Jurkat, Clone E6-1 (cell line): Measurements from ENCODE around the gene VSIG10L2.
"Not testable (repeated sequence)": the region's sequence is repeated elsewhere in the genome, so short reads cannot be mapped to it uniquely, and the experiment has no call there.

Experiments used
- DNase-seq: peaks from one replicate; pipeline ENCODE4 v3.0.0-alpha.2; 2011; ENCODE audit warnings: low read depth, low spot score
- H3K4me3 ChIP-seq: 2 replicates; pipeline ENCODE4 v1.5.1; 2011; ENCODE audit warnings: mild to moderate bottlenecking, low read length, control low read depth, moderate library complexity

Gene VSIG10L2

GRCh38 chr11:125956391-125957134 lies 10.7 kb downstream of the VSIG10L2 start:
- DNase-seq = no peak
- H3K4me3 ChIP-seq = no peak overlapping the region

GRCh38 chr11:125957618-125958332 lies 11.9 kb downstream of the VSIG10L2 start:
- H3K4me3 ChIP-seq = no peak overlapping the region
- no peak for DNase-seq

GRCh38 chr11:125958872-125959400 lies 13.1 kb downstream of the VSIG10L2 start:
- no peak overlapping the region for H3K4me3 ChIP-seq
- DNase-seq = no peak

GRCh38 chr11:125959511-125959910 lies 13.7 kb downstream of the VSIG10L2 start:
- no peak overlapping the region for H3K4me3 ChIP-seq
- no peak for DNase-seq

- DNase-seq = no peak
- no peak overlapping the region for H3K4me3 ChIP-seq
Measured at GRCh38 chr11:125959931-125960330, 14.1 kb downstream of the VSIG10L2 start.

- no peak for DNase-seq
- H3K4me3 ChIP-seq = no peak overlapping the region
Measured at GRCh38 chr11:125960771-125961170, 14.9 kb downstream of the VSIG10L2 start.

GRCh38 chr11:125967515-125967914 lies 21.7 kb downstream of the VSIG10L2 start:
- DNase-seq = no peak
- no peak overlapping the region for H3K4me3 ChIP-seq

- no peak overlapping the region for H3K4me3 ChIP-seq
- DNase-seq = no peak
Measured at GRCh38 chr11:125968354-125968753, 22.5 kb downstream of the VSIG10L2 start.

GRCh38 chr11:125971618-125972017 lies 25.8 kb downstream of the VSIG10L2 start:
- no peak for DNase-seq
- H3K4me3 ChIP-seq = no peak overlapping the region

GRCh38 chr11:125974284-125974683 lies 28.4 kb downstream of the VSIG10L2 start:
- no peak overlapping the region for H3K4me3 ChIP-seq
- DNase-seq = no peak

GRCh38 chr11:125975634-125976033 lies 29.8 kb downstream of the VSIG10L2 start:
- no peak for DNase-seq
- no peak overlapping the region for H3K4me3 ChIP-seq

GRCh38 chr11:125976156-125976555 lies 30.3 kb downstream of the VSIG10L2 start:
- H3K4me3 ChIP-seq = no peak overlapping the region
- no peak for DNase-seq

- DNase-seq = no peak
- H3K4me3 ChIP-seq = no peak overlapping the region
Measured at GRCh38 chr11:125977333-125977732, 31.5 kb downstream of the VSIG10L2 start.

GRCh38 chr11:125978181-125978716 lies 32.4 kb downstream of the VSIG10L2 start:
- no peak overlapping the region for H3K4me3 ChIP-seq
- no peak for DNase-seq

- DNase-seq = no peak
- H3K4me3 ChIP-seq = no peak overlapping the region
Measured at GRCh38 chr11:125978778-125979407, 33.0 kb downstream of the VSIG10L2 start.

GRCh38 chr11:125979511-125979910 lies 33.7 kb downstream of the VSIG10L2 start:
- DNase-seq = no peak
- H3K4me3 ChIP-seq = no peak overlapping the region

GRCh38 chr11:125980436-125980835 lies 34.6 kb downstream of the VSIG10L2 start:
- H3K4me3 ChIP-seq = no peak overlapping the region
- no peak for DNase-seq

GRCh38 chr11:125982348-125982730 lies 36.5 kb downstream of the VSIG10L2 start:
- H3K4me3 ChIP-seq = no peak overlapping the region
- no peak for DNase-seq

GRCh38 chr11:125985956-125986355 lies 40.1 kb downstream of the VSIG10L2 start:
- H3K4me3 ChIP-seq, DNase-seq: not testable (repeated sequence)
